Osteocyte (in vitro differentiated cells): ENCODE measurements around the gene AQP3. TPM values are rescaled to one million over a fixed set of nuclear protein-coding genes. Genes with fewer than 3 reads are reported as not detected.
"Not testable (repeated sequence)": the region's sequence is repeated elsewhere in the genome, so short reads cannot be mapped to it uniquely, and the experiment has no call there.

Experiments used
- DNase-seq: peaks from one replicate; pipeline ENCODE4 v3.0.0; 2021; ENCODE audit warnings: mixed read lengths; ENCODE audit not compliant: unreplicated experiment; ENCODE audit errors: extremely low spot score
- H3K27ac Mint-ChIP-seq: one replicate; pipeline ENCODE4 v1.8.0; 2021; ENCODE audit warnings: mild to moderate bottlenecking, mixed read lengths; ENCODE audit not compliant: unreplicated experiment
- H3K27me3 Mint-ChIP-seq: one replicate; pipeline ENCODE4 v1.8.0; 2021; ENCODE audit warnings: mixed read lengths; ENCODE audit not compliant: unreplicated experiment
- H3K36me3 Mint-ChIP-seq: one replicate; pipeline ENCODE4 v1.8.0; 2021; ENCODE audit warnings: mixed read lengths; ENCODE audit not compliant: unreplicated experiment
- H3K4me1 Mint-ChIP-seq: one replicate; pipeline ENCODE4 v1.8.0; 2021; ENCODE audit warnings: mixed read lengths; ENCODE audit not compliant: unreplicated experiment
- H3K4me3 Mint-ChIP-seq: one replicate; pipeline ENCODE4 v1.8.0; 2021; ENCODE audit warnings: mild to moderate bottlenecking, moderate library complexity, mixed read lengths; ENCODE audit not compliant: unreplicated experiment
- H3K9me3 Mint-ChIP-seq: one replicate; pipeline ENCODE4 v1.8.0; 2021; ENCODE audit warnings: mixed read lengths; ENCODE audit not compliant: unreplicated experiment
- CTCF ChIP-seq: fragments of 200-600 bp; sonication (generic); IDR thresholded peaks from 2 replicates; pipeline ENCODE4 v1.5.0; 2021; ENCODE audit warnings: antibody characterized with exemption, mild to moderate bottlenecking, moderate library complexity
- total RNA-seq: library from RNA; stranded (reverse); gene quantifications from 2 replicates; pipeline ENCODE4 v1.2.1, GENCODE V29; 2021

Gene AQP3
- total RNA-seq, 1 donor from 2014 or later: 0.86 TPM

- DNase-seq: no peak
- H3K4me1 Mint-ChIP-seq: peaks cover 7% of the 10 kb centered on the region
- TF ChIP-seq CTCF: no peak
- no peaks in the 10 kb centered on the region for H3K36me3 Mint-ChIP-seq
- peaks cover 9% of the 10 kb centered on the region for H3K27me3 Mint-ChIP-seq
- no peak overlapping the region for H3K27ac Mint-ChIP-seq
- no peak overlapping the region for H3K4me3 Mint-ChIP-seq
- H3K9me3 Mint-ChIP-seq: no peaks in the 10 kb centered on the region
Observed at GRCh38 chr9:33403941-33404787, 43.2 kb downstream of the AQP3 start.

GRCh38 chr9:33402371-33402770, 45.0 kb downstream of the AQP3 start, which contains the start of gene AQP7:
AQP7 (minus strand) TSS chr9:33402568; CDS start chr9:33401262, 1,306 bp downstream.
- H3K27me3 Mint-ChIP-seq, H3K4me1 Mint-ChIP-seq, H3K27ac Mint-ChIP-seq, H3K9me3 Mint-ChIP-seq, DNase-seq, H3K36me3 Mint-ChIP-seq, H3K4me3 Mint-ChIP-seq: not testable (repeated sequence)

- H3K36me3 Mint-ChIP-seq, H3K27me3 Mint-ChIP-seq, DNase-seq, H3K4me1 Mint-ChIP-seq, H3K27ac Mint-ChIP-seq, H3K9me3 Mint-ChIP-seq, H3K4me3 Mint-ChIP-seq: not testable (repeated sequence)
Observed at GRCh38 chr9:33401809-33402208, 45.6 kb downstream of the AQP3 start.

GRCh38 chr9:33399047-33399446, 48.3 kb downstream of the AQP3 start:
- H3K4me3 Mint-ChIP-seq, H3K27me3 Mint-ChIP-seq, H3K36me3 Mint-ChIP-seq, H3K4me1 Mint-ChIP-seq, H3K9me3 Mint-ChIP-seq, H3K27ac Mint-ChIP-seq, DNase-seq: not testable (repeated sequence)

- not testable (repeated sequence) for H3K27ac Mint-ChIP-seq, DNase-seq, H3K36me3 Mint-ChIP-seq, H3K9me3 Mint-ChIP-seq, H3K27me3 Mint-ChIP-seq, H3K4me1 Mint-ChIP-seq, H3K4me3 Mint-ChIP-seq
Observed at GRCh38 chr9:33397801-33398200, 49.6 kb downstream of the AQP3 start.

GRCh38 chr9:33395159-33395879, 52.1 kb downstream of the AQP3 start:
- not testable (repeated sequence) for H3K4me3 Mint-ChIP-seq, H3K27ac Mint-ChIP-seq, DNase-seq, H3K27me3 Mint-ChIP-seq, H3K9me3 Mint-ChIP-seq, H3K36me3 Mint-ChIP-seq
- peaks cover 14% of the 10 kb centered on the region for H3K4me1 Mint-ChIP-seq

GRCh38 chr9:33393986-33394385, 53.4 kb downstream of the AQP3 start:
- not testable (repeated sequence) for H3K27ac Mint-ChIP-seq, DNase-seq, H3K36me3 Mint-ChIP-seq, H3K27me3 Mint-ChIP-seq, H3K4me3 Mint-ChIP-seq, H3K9me3 Mint-ChIP-seq
- peaks cover 19% of the 10 kb centered on the region for H3K4me1 Mint-ChIP-seq

- peaks cover 19% of the 10 kb centered on the region for H3K4me1 Mint-ChIP-seq
- H3K27ac Mint-ChIP-seq: no peak overlapping the region
- no peaks in the 10 kb centered on the region for H3K27me3 Mint-ChIP-seq
Observed at GRCh38 chr9:33393581-33393980, 53.8 kb downstream of the AQP3 start.

GRCh38 chr9:33392591-33393021, 54.8 kb downstream of the AQP3 start:
- not testable (repeated sequence) for H3K27ac Mint-ChIP-seq, H3K27me3 Mint-ChIP-seq, H3K9me3 Mint-ChIP-seq, H3K36me3 Mint-ChIP-seq, H3K4me3 Mint-ChIP-seq, DNase-seq
- peaks cover 19% of the 10 kb centered on the region for H3K4me1 Mint-ChIP-seq

More at GRCh38 chr9:33393581-33393980, 53.8 kb downstream of the AQP3 start:
- TF ChIP-seq CTCF: no peak
- Mint-ChIP-seq H3K4me3 (no peak overlapping the region), H3K9me3 (no peaks in the 10 kb centered on the region), H3K36me3 (no peaks in the 10 kb centered on the region)
- DNase-seq: no peak
